SH-SY5Y (cell line): ENCODE results near the gene CD226.

Experiments used
- GATA2 ChIP-seq: IDR thresholded peaks from 2 replicates; pipeline ENCODE4 v1.6.1; 2011; ENCODE audit warnings: mild to moderate bottlenecking, low read depth, low read length
- GATA3 ChIP-seq: IDR thresholded peaks from 2 replicates; pipeline ENCODE4 v1.6.1; 2011; ENCODE audit warnings: low read depth, mild to moderate bottlenecking, low read length, moderate library complexity

GRCh38 chr18:69882965-69883668 is 64.6 kb downstream of the CD226 start:
- TF ChIP-seq GATA2 (no peak), GATA3 (no peak)
